SK-N-SH treated with all-trans-retinoic acid at 6 μM for 48 hours (cell line): Measurements from ENCODE around the gene CABYR.

Source experiments
- ATAC-seq: fragments of 200-7000 bp; cut with Tn5 transposase; 3 replicates; pipeline ENCODE4 v1.9.1; 2020; ENCODE audit warnings: mild to moderate bottlenecking, moderate library complexity
- BACH2 ChIP-seq: fragments of 250-450 bp; sonication (Bioruptor Pico); IDR thresholded peaks from 2 replicates; pipeline ENCODE4 v1.9.0; 2021; ENCODE audit warnings: mild to moderate bottlenecking, borderline replicate concordance
- CREB5 ChIP-seq: fragments of 250-450 bp; sonication (Bioruptor Pico); IDR thresholded peaks from 2 replicates; pipeline ENCODE4 v1.5.1; 2020; ENCODE audit warnings: low read depth, mild to moderate bottlenecking, moderate library complexity
- CSDC2 ChIP-seq: fragments of 250-450 bp; sonication (Bioruptor Pico); IDR thresholded peaks from 2 replicates; pipeline ENCODE4 v1.5.0; 2020; ENCODE audit warnings: mild to moderate bottlenecking, moderate library complexity
- CSRNP3 ChIP-seq: fragments of 250-450 bp; sonication (Bioruptor Pico); IDR thresholded peaks from 2 replicates; pipeline ENCODE4 v1.5.1; 2021; ENCODE audit warnings: mild to moderate bottlenecking, moderate library complexity
- ESRRG ChIP-seq: fragments of 250-450 bp; sonication (Bioruptor Pico); IDR thresholded peaks from 2 replicates; pipeline ENCODE4 v1.6.1; 2021; ENCODE audit warnings: mild to moderate bottlenecking
- GLIS3 ChIP-seq: fragments of 250-450 bp; sonication (Bioruptor Pico); IDR thresholded peaks from 2 replicates; pipeline ENCODE4 v1.5.0; 2020; ENCODE audit warnings: mild to moderate bottlenecking, moderate library complexity
- ISL1 ChIP-seq: fragments of 250-450 bp; sonication (Bioruptor Pico); IDR thresholded peaks from 2 replicates; pipeline ENCODE4 v2.1.2; 2022; ENCODE audit warnings: mild to moderate bottlenecking, moderate library complexity
- OSR1 ChIP-seq: fragments of 250-450 bp; sonication (Bioruptor Pico); IDR thresholded peaks from 2 replicates; pipeline ENCODE4 v1.8.0; 2022; ENCODE audit warnings: moderate library complexity, mild to moderate bottlenecking, inconsistent platforms
- PATZ1 ChIP-seq: fragments of 250-450 bp; sonication (Bioruptor Pico); IDR thresholded peaks from 2 replicates; pipeline ENCODE4 v1.8.0; 2020; ENCODE audit warnings: mild to moderate bottlenecking, moderate library complexity, borderline replicate concordance
- POU6F1 ChIP-seq: fragments of 250-450 bp; sonication (Bioruptor Pico); IDR thresholded peaks from 2 replicates; pipeline ENCODE4 v1.8.0; 2021; ENCODE audit warnings: low read depth, mild to moderate bottlenecking, moderate library complexity, borderline replicate concordance
- PPARA ChIP-seq: fragments of 250-450 bp; sonication (Bioruptor Pico); IDR thresholded peaks from 2 replicates; pipeline ENCODE4 v1.5.0; 2020; ENCODE audit warnings: mild to moderate bottlenecking, borderline replicate concordance
- SNAI2 ChIP-seq: fragments of 250-450 bp; sonication (Bioruptor Pico); IDR thresholded peaks from 2 replicates; pipeline ENCODE4 v1.5.0; 2020; ENCODE audit warnings: mild to moderate bottlenecking, moderate library complexity
- TCF4 ChIP-seq: fragments of 250-450 bp; sonication (Bioruptor Pico); IDR thresholded peaks from 2 replicates; pipeline ENCODE4 v1.8.0; 2021; ENCODE audit warnings: mild to moderate bottlenecking, moderate library complexity, borderline replicate concordance
- TOX ChIP-seq: fragments of 250-450 bp; sonication (Bioruptor Pico); IDR thresholded peaks from 2 replicates; pipeline ENCODE4 v1.8.0; 2021; ENCODE audit warnings: mild to moderate bottlenecking, moderate library complexity, borderline replicate concordance
- TSHZ2 ChIP-seq: fragments of 250-450 bp; sonication (Bioruptor Pico); IDR thresholded peaks from 2 replicates; pipeline ENCODE4 v1.5.0; 2020; ENCODE audit warnings: mild to moderate bottlenecking, moderate library complexity
- ZC3H10 ChIP-seq: fragments of 250-450 bp; sonication (Bioruptor Pico); IDR thresholded peaks from 2 replicates; pipeline ENCODE4 v1.5.1; 2021; ENCODE audit warnings: mild to moderate bottlenecking, moderate library complexity
- ZFP3 ChIP-seq: fragments of 250-450 bp; sonication (Bioruptor Pico); IDR thresholded peaks from 2 replicates; pipeline ENCODE4 v1.5.0; 2020; ENCODE audit warnings: mild to moderate bottlenecking, moderate library complexity
- ZFP30 ChIP-seq: fragments of 450-650 bp; formaldehyde crosslinking; IDR thresholded peaks from 2 replicates; pipeline ENCODE4 v1.5.0; 2022; ENCODE audit warnings: mild to moderate bottlenecking, moderate library complexity
- ZNF565 ChIP-seq: fragments of 450-650 bp; formaldehyde crosslinking; conservative IDR thresholded peaks from 2 replicates; pipeline ENCODE4 v1.5.0; 2020; ENCODE audit warnings: low read depth, mild to moderate bottlenecking, moderate library complexity
- ZNF70 ChIP-seq: fragments of 450-650 bp; formaldehyde crosslinking; IDR thresholded peaks from 2 replicates; pipeline ENCODE4 v1.5.0; 2020; ENCODE audit warnings: mild to moderate bottlenecking, moderate library complexity

Gene CABYR

GRCh38 chr18:24168496-24168895 lies 29.6 kb downstream of the CABYR start:
- no peak for ATAC-seq
- TF ChIP-seq ZC3H10 (no peak), ZFP30 (CRISPR knock-in tag) (no peak), PATZ1 (CRISPR knock-in tag) (no peak), CSRNP3 (CRISPR knock-in tag) (no peak), SNAI2 (CRISPR knock-in tag) (no peak), GLIS3 (no peak), ZNF565 (CRISPR knock-in tag) (no peak), PPARA (no peak), OSR1 (no peak), POU6F1 (CRISPR knock-in tag) (no peak), ESRRG (CRISPR knock-in tag) (no peak), TOX (CRISPR knock-in tag) (no peak), TSHZ2 (no peak), BACH2 (no peak), CSDC2 (CRISPR knock-in tag) (no peak), ZNF70 (no peak), ZFP3 (CRISPR knock-in tag) (no peak), TCF4 (CRISPR knock-in tag) (no peak)

- no peak for ATAC-seq
These were observed 31.5 kb downstream of the CABYR start for GRCh38 chr18:24170360-24170759.

More at GRCh38 chr18:24170360-24170759, 31.5 kb downstream of the CABYR start:
- TF ChIP-seq BACH2 (no peak), CREB5 (no peak), CSRNP3 (CRISPR knock-in tag) (no peak), ZFP30 (CRISPR knock-in tag) (no peak), PATZ1 (CRISPR knock-in tag) (no peak), ISL1 (CRISPR knock-in tag) (no peak)
